Mesodermal cell (in vitro differentiated cells): ENCODE data around the gene DEPDC7.
"Not testable (repeated sequence)": the region's sequence is repeated elsewhere in the genome, so short reads cannot be mapped to it uniquely, and the experiment has no call there.

Experiments
- H3K27ac ChIP-seq: 2 replicates; pipeline ENCODE4 v1.7.0; 2013; ENCODE audit warnings: mild to moderate bottlenecking, low read depth, low read length, moderate library complexity; ENCODE audit not compliant: severe bottlenecking
- H3K36me3 ChIP-seq: 2 replicates; pipeline ENCODE4 v1.7.1; 2013; ENCODE audit warnings: mild to moderate bottlenecking, low read length, moderate library complexity; ENCODE audit not compliant: control insufficient read depth, insufficient read depth
- H3K4me1 ChIP-seq: one replicate; pipeline ENCODE4 v1.7.1; 2013; ENCODE audit warnings: mild to moderate bottlenecking, low read length; ENCODE audit not compliant: insufficient read depth, control insufficient read depth, poor library complexity, severe bottlenecking
- H3K4me3 ChIP-seq: 2 replicates; pipeline ENCODE4 v1.7.0; 2013; ENCODE audit warnings: low read length, control low read depth, mild to moderate bottlenecking; ENCODE audit not compliant: insufficient read depth, poor library complexity, severe bottlenecking; ENCODE audit errors: extremely low read depth
- H3K9me3 ChIP-seq: 2 replicates; pipeline ENCODE4 v1.7.1; 2013; ENCODE audit warnings: mild to moderate bottlenecking, low read length, moderate library complexity; ENCODE audit not compliant: control insufficient read depth
- WGBS, 2 experiments: methylation state at CpG; one replicate each; pipeline ENCODE4 v1.1.5; 2013; ENCODE audit warnings: missing lambda C conversion rate in 2 of 2; ENCODE audit not compliant: insufficient coverage in 2 of 2; 5-methylcytosine and 5-hydroxymethylcytosine counted together

The DEPDC7 gene

GRCh38 chr11:33040862-33041453 lies 25.3 kb downstream of the DEPDC7 start:
- Histone ChIP-seq H3K36me3 (peaks cover 25% of the 10 kb centered on the region), H3K4me3 (peak overlapping the region; percentile 81), H3K4me1 (no peaks in the 10 kb centered on the region), H3K27ac (no peak overlapping the region), H3K9me3 (peaks cover 17% of the 10 kb centered on the region)
- 67 to 75% methylated on average over 2 of the region's 5 CpGs for WGBS, 2 experiments

- Histone ChIP-seq H3K4me1 (no peaks in the 10 kb centered on the region), H3K36me3 (peaks cover 38% of the 10 kb centered on the region), H3K4me3 (no peak overlapping the region), H3K27ac (no peak overlapping the region), H3K9me3 (peaks cover 17% of the 10 kb centered on the region)
- 100% methylated on average over 1 of the region's 2 CpGs; no CpG with 5 or more reads in 1 of the 2 experiments for WGBS, 2 experiments
Measured at GRCh38 chr11:33043221-33043830, 27.6 kb downstream of the DEPDC7 start.

- Histone ChIP-seq H3K27ac (no peak overlapping the region), H3K36me3 (peaks cover 38% of the 10 kb centered on the region), H3K4me3 (no peak overlapping the region), H3K9me3 (peaks cover 17% of the 10 kb centered on the region), H3K4me1 (no peaks in the 10 kb centered on the region)
- 97 to 100% methylated on average over 2 to 3 of the region's 4 CpGs for WGBS, 2 experiments
Measured at GRCh38 chr11:33044285-33044756, 28.6 kb downstream of the DEPDC7 start.

GRCh38 chr11:33045551-33046255 lies 30.0 kb downstream of the DEPDC7 start:
- Histone ChIP-seq H3K4me1 (no peaks in the 10 kb centered on the region), H3K4me3 (no peak overlapping the region), H3K27ac (no peak overlapping the region), H3K36me3 (peaks cover 38% of the 10 kb centered on the region), H3K9me3 (peaks cover 17% of the 10 kb centered on the region)
- WGBS, 2 experiments = 96 to 97% methylated on average over 7 to 8 of the region's 8 CpGs

- WGBS, 2 experiments = 90% methylated on average over 3 to 5 of the region's 6 CpGs
- not testable (repeated sequence) for H3K4me1 ChIP-seq, H3K27ac ChIP-seq, H3K4me3 ChIP-seq
- Histone ChIP-seq H3K36me3 (peaks cover 36% of the 10 kb centered on the region), H3K9me3 (peaks cover 17% of the 10 kb centered on the region)
Measured at GRCh38 chr11:33048701-33049100, 33.0 kb downstream of the DEPDC7 start.

- H3K4me1 ChIP-seq, H3K4me3 ChIP-seq, H3K27ac ChIP-seq, H3K9me3 ChIP-seq: not testable (repeated sequence)
- 50% methylated on average over 1 of the region's 3 CpGs; no CpG with 5 or more reads in 1 of the 2 experiments for WGBS, 2 experiments
- peaks cover 32% of the 10 kb centered on the region for H3K36me3 ChIP-seq
Measured at GRCh38 chr11:33049565-33050408, 34.1 kb downstream of the DEPDC7 start.

GRCh38 chr11:33052231-33052630 lies 36.6 kb downstream of the DEPDC7 start:
- H3K27ac ChIP-seq = no peak overlapping the region
- no peaks in the 10 kb centered on the region for H3K9me3 ChIP-seq
- no peak overlapping the region for H3K4me3 ChIP-seq
- peaks cover 25% of the 10 kb centered on the region for H3K36me3 ChIP-seq
- 100% methylated on average over 1 of the region's 2 CpGs; no CpG with 5 or more reads in 1 of the 2 experiments for WGBS, 2 experiments
- H3K4me1 ChIP-seq = no peaks in the 10 kb centered on the region

- Histone ChIP-seq H3K36me3 (peaks cover 40% of the 10 kb centered on the region), H3K9me3 (no peaks in the 10 kb centered on the region), H3K27ac (no peak overlapping the region), H3K4me1 (peaks cover 4% of the 10 kb centered on the region), H3K4me3 (no peak overlapping the region)
Measured at GRCh38 chr11:33055375-33055774, 39.7 kb downstream of the DEPDC7 start.

- WGBS, 2 experiments = no CpG with 5 or more reads among the region's 1 CpG
Measured at GRCh38 chr11:33057284-33057683, 41.6 kb downstream of the DEPDC7 start.

GRCh38 chr11:33059331-33060007 lies 43.8 kb downstream of the DEPDC7 start:
- Histone ChIP-seq H3K9me3 (no peaks in the 10 kb centered on the region), H3K27ac (no peak overlapping the region), H3K4me3 (no peak overlapping the region), H3K4me1 (peaks cover 30% of the 10 kb centered on the region), H3K36me3 (peaks cover 50% of the 10 kb centered on the region)
- WGBS, 2 experiments = 96 to 98% methylated on average over 3 to 5 of the region's 5 CpGs

More at GRCh38 chr11:33057284-33057683, 41.6 kb downstream of the DEPDC7 start:
- no peak overlapping the region for H3K27ac ChIP-seq
- peaks cover 44% of the 10 kb centered on the region for H3K36me3 ChIP-seq
- no peak overlapping the region for H3K4me3 ChIP-seq
- no peaks in the 10 kb centered on the region for H3K9me3 ChIP-seq
- peaks cover 17% of the 10 kb centered on the region for H3K4me1 ChIP-seq
